Choroid plexus epithelial cell (primary cell): Measurements from ENCODE around the gene TXNDC16.
A peak's percentile ranks its signal among the peaks of the same experiment; 100 is the strongest.

ENCODE experiments used
- DNase-seq: peaks from one replicate; pipeline ENCODE4 v3.0.0-alpha.2; 2010; ENCODE audit warnings: low read depth
- H3K4me3 ChIP-seq: 2 replicates; pipeline ENCODE4 v1.5.1; 2011; ENCODE audit warnings: low read depth, mild to moderate bottlenecking, control low read depth, low read length, moderate library complexity
- TF ChIP-seq, protein P1 (sequence below): conservative IDR thresholded peaks from 2 replicates; pipeline ENCODE4 v1.5.1; 2011; ENCODE audit warnings: low read depth, mild to moderate bottlenecking, control low read depth, inconsistent platforms, low read length, moderate library complexity

TXNDC16 gene

DNA sequence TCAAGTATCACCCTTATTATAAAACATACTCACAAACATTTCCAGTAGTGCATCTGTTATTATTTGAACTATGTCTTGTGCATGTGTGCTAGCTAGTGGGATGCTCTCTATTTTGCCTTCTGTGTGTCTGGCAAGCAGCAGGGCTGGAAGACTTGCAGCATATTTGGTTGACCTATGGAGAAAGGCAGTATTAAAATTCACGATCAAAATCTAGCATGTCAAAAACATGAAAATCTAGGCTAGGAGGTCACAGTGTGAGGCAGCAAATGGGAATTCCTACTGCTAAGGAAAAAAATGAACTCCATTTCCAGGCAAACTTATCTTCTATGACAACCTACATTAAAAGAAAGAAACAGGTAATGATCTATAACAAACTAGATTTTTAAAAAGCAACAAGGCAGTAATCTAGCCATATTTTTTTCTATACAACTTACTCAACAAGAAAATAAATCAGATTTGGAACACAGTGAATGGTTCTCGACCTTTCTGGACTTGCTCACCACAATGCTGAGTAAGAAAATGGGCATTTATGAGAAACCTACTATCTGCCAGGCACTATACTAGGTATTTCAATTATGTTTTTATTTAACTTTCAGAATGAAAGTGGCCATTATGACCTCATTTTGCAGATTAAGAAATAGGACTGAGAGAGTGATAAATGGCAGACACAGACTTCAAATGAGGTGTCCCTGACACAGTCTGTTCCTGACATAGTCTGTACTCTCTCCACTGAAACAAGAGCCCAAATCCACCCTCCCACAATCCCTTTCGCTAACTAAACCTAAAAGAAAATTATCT, 96.8 kb downstream of the TXNDC16 start:
- TF ChIP-seq, protein P1, sequence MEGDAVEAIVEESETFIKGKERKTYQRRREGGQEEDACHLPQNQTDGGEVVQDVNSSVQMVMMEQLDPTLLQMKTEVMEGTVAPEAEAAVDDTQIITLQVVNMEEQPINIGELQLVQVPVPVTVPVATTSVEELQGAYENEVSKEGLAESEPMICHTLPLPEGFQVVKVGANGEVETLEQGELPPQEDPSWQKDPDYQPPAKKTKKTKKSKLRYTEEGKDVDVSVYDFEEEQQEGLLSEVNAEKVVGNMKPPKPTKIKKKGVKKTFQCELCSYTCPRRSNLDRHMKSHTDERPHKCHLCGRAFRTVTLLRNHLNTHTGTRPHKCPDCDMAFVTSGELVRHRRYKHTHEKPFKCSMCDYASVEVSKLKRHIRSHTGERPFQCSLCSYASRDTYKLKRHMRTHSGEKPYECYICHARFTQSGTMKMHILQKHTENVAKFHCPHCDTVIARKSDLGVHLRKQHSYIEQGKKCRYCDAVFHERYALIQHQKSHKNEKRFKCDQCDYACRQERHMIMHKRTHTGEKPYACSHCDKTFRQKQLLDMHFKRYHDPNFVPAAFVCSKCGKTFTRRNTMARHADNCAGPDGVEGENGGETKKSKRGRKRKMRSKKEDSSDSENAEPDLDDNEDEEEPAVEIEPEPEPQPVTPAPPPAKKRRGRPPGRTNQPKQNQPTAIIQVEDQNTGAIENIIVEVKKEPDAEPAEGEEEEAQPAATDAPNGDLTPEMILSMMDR = no peak
- peak; percentile 62 for DNase-seq
- no peak overlapping the region for H3K4me3 ChIP-seq

DNA sequence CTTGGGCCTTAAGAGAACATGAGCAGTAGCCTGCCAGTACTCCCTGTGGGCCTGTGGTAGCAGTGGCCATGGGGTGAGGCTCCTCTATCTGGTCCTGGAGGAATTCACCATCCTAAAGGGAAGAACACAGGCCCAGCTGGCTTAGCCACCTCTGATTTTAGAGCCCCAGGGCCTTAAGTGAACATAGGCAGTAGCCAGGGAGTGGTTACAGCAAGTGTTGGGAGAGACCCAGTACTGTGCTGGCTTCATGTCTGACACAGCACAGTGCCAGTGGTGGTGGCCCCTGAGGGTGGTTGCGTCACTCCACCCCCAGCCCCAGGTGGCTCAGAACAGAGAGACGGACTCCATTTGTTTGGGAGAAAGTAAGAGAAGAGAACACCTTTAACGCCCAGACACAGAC, 105.1 kb downstream of the TXNDC16 start:
- TF ChIP-seq, protein P1 = no peak
- no peak for DNase-seq
- H3K4me3 ChIP-seq = no peak overlapping the region

DNA sequence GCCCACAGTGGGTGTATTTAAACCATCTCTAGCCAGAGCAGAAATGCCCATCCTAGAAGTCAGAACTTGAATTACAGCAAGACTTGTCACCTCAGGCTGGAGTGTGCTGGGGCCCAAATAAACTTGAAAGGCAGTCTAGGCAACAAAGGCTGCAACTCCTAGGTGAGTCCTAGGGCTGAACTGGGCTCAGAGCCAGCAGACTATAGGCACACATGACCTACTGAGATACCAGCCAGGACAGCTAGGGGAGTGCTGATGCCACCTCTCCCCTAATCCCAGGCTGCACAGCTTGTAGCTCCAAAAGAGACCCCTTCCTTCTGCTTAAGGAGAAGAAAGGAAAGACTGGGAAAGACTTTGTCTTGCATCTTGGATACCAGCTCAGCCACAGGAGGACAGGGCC, 106.0 kb downstream of the TXNDC16 start:
- DNase-seq = no peak
- no peak overlapping the region for H3K4me3 ChIP-seq
- TF ChIP-seq, protein P1 = no peak

DNA sequence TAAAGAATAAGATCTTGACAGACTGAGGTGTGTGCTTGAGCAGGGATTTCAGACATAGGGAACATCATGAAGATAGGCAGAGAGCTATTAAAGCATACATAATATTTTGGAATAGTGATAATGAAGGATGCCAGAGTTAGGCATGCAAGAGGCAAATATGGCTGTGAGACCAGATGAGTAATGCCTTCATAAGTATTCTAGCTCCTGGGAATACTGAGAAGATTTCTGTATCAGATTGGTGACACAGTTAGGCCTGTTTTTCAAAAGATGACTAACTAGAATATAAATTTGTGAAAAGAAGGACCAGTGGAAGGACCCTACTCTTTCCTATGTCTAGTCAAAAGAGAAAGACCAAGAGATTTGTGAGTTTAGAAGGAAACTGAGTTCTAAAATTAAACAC, 108.8 kb downstream of the TXNDC16 start:
- TF ChIP-seq, protein P1 = no peak
- no peak for DNase-seq
- no peak overlapping the region for H3K4me3 ChIP-seq

DNA sequence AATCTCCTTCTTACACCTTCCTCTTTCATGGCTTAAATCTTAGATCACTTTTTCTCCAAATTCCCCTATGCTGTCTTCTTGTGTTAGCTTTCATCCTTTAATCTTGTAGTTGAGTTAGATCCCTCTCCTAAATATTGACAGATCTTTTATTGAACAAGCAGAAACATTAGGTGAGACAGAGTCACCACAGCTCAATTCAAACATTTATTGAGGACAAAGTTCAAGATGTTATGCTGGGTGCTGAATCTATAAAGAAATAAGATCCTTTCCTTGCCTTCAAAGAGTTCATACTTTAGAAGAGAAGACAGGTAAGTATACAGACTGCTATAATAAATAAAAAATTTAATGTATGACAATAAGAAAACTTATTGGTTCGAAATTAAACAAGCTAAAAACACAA, 109.7 kb downstream of the TXNDC16 start:
- TF ChIP-seq, protein P1 = no peak
- no peak for DNase-seq
- no peak overlapping the region for H3K4me3 ChIP-seq

DNA sequence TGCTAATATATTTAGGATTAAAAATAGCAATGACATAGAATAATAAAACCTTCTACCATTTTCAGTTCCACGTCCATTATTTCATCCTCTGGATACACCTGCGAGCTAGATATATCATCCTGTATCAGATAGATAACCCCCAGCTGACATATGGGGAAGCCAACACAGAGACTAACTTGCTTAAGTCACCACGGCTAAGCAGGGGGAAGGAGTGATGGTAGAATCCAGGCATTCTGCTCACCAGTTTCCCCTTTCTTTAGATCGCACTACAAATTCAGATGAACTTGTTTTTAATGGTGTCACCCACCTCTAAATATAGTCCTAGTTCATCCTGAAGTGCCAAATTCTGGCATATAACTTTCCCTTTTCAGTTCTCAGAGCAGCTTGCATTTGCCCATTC, 110.1 kb downstream of the TXNDC16 start:
- TF ChIP-seq, protein P1 = no peak
- DNase-seq = no peak
- no peak overlapping the region for H3K4me3 ChIP-seq

DNA sequence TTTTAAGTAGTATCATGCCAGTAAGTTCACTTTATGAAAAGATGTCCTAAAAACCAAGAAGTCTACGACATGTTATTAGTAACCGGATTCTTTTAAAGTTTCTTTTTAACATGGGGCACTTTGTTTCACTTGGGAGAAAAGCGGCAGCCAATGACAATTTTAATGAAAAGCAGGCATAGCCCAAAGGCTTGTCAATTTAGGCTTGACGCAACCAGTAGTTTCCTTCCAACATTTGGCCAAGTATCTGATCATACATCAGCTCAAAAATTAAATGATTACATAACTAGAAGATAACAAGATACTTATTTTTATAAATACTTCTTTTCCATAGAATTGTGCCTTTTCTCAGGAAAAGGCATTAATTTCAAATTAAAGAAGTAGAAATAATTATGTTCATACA, 112.8 kb downstream of the TXNDC16 start:
- DNase-seq = no peak
- TF ChIP-seq, protein P1 = no peak
- no peak overlapping the region for H3K4me3 ChIP-seq
